Measurements from ENCODE around the gene SH2D6.
"Not testable (repeated sequence)": the region's sequence is repeated elsewhere in the genome, so short reads cannot be mapped to it uniquely, and the experiment has no call there.

Gene SH2D6

GRCh38 chr2:85398426-85399182 is 19.9 kb upstream of the SH2D6 start:
- no peak for DNase-seq (ENCODE audit: low read depth)

- no peak for DNase-seq (ENCODE audit: low read depth)
Observed at GRCh38 chr2:85399183-85399455, 19.4 kb upstream of the SH2D6 start.

GRCh38 chr2:85400023-85400422 is 18.5 kb upstream of the SH2D6 start:
- DNase-seq (ENCODE audit: low read depth), result no peak

GRCh38 chr2:85400541-85401463 is 17.7 kb upstream of the SH2D6 start:
- no peak for DNase-seq (ENCODE audit: low read depth)

GRCh38 chr2:85401464-85401805 is 17.1 kb upstream of the SH2D6 start:
- no peak for DNase-seq (ENCODE audit: low read depth)

GRCh38 chr2:85401844-85402243 is 16.7 kb upstream of the SH2D6 start:
- DNase-seq (ENCODE audit: low read depth), result no peak

GRCh38 chr2:85405201-85406059 is 13.1 kb upstream of the SH2D6 start:
- DNase-seq (ENCODE audit: low read depth), result no peak

- DNase-seq (ENCODE audit: low read depth), result no peak
Observed at GRCh38 chr2:85409845-85410583, 8.5 kb upstream of the SH2D6 start, which contains the start of gene CAPG. Gene CAPG (minus strand): TSS chr2:85410366. CDS start chr2:85402145, 8,221 bp downstream.

- DNase-seq (ENCODE audit: low read depth), result no peak
Observed at GRCh38 chr2:85410584-85411404, 7.7 kb upstream of the SH2D6 start.

- DNase-seq (ENCODE audit: low read depth), result no peak
Observed at GRCh38 chr2:85411405-85411748, 7.1 kb upstream of the SH2D6 start.

GRCh38 chr2:85413592-85414420 is 4.7 kb upstream of the SH2D6 start:
- no peak for DNase-seq (ENCODE audit: low read depth)

GRCh38 chr2:85414421-85414759 is 4.1 kb upstream of the SH2D6 start:
- not testable (repeated sequence) for DNase-seq (ENCODE audit: low read depth)

- no peak for DNase-seq (ENCODE audit: low read depth)
Observed at GRCh38 chr2:85414761-85415553, 3.6 kb upstream of the SH2D6 start.

GRCh38 chr2:85415980-85416650 is 2.4 kb upstream of the SH2D6 start:
- no peak for DNase-seq (ENCODE audit: low read depth)

GRCh38 chr2:85419009-85419675 is 628 bp downstream of the SH2D6 start:
- no peak for DNase-seq (ENCODE audit: low read depth)

- no peak for DNase-seq (ENCODE audit: low read depth)
Observed at GRCh38 chr2:85420536-85421259, 2.2 kb downstream of the SH2D6 start.

GRCh38 chr2:85421260-85422071 is 3.0 kb downstream of the SH2D6 start:
- no peak for DNase-seq (ENCODE audit: low read depth)
